ENCODE measurements around the gene SOD3.

The SOD3 gene

GRCh38 chr4:24842356-24842755 lies 47.0 kb downstream of the SOD3 start:
- no peak for DNase-seq (ENCODE audit: low read depth)

- DNase-seq (ENCODE audit: low read depth), result no peak
Measured at GRCh38 chr4:24843096-24843495, 47.7 kb downstream of the SOD3 start.

GRCh38 chr4:24845132-24845531 lies 49.8 kb downstream of the SOD3 start:
- DNase-seq (ENCODE audit: low read depth), result no peak

GRCh38 chr4:24845902-24846301 lies 50.5 kb downstream of the SOD3 start:
- DNase-seq (ENCODE audit: low read depth), result no peak

- DNase-seq (ENCODE audit: low read depth), result no peak
Measured at GRCh38 chr4:24846716-24847115, 51.3 kb downstream of the SOD3 start.

- no peak for DNase-seq (ENCODE audit: low read depth)
Measured at GRCh38 chr4:24849351-24849750, 54.0 kb downstream of the SOD3 start.

GRCh38 chr4:24849756-24850155 lies 54.4 kb downstream of the SOD3 start:
- DNase-seq (ENCODE audit: low read depth), result no peak

Data from CMK (cell line).